ENCODE data around the gene FXYD5.
A peak's percentile ranks its signal among the peaks of the same experiment; 100 is the strongest.

FXYD5 gene

GRCh38 chr19:35154525-35155406, at the start of gene FXYD5:
Gene FXYD5, plus strand, starts transcription at chr19:35154735. Its CDS starts 816 bp downstream, at chr19:35155551.
- Histone ChIP-seq H3K27me3 (ENCODE audit: control insufficient read depth, low read length) (peaks cover 8% of the 10 kb centered on the region), H3K79me2 (ENCODE audit: control insufficient read depth, low read length) (peaks cover 16% of the 10 kb centered on the region), H3K4me2 (ENCODE audit: low read length) (peak within 1 kb of the TSS; percentile 76), H3K9me2 (replicated peaks; ENCODE audit: control insufficient read depth, low read length) (no peaks in the 10 kb centered on the region), H3F3A (ENCODE audit: control insufficient read depth, insufficient read depth) (no peaks in the 10 kb centered on the region), H3K4me3 (ENCODE audit: low read length) (peak within 1 kb of the TSS; percentile 89), H3K4me1 (ENCODE audit: control insufficient read depth, low read length) (peaks cover 30% of the 10 kb centered on the region), H3K27ac (ENCODE audit: low read depth, low read length) (peak within 1 kb of the TSS; percentile 39), H4K20me1 (ENCODE audit: control insufficient read depth, insufficient read depth, low read depth, low read length) (no peaks in the 10 kb centered on the region), H3K36me3 (ENCODE audit: control insufficient read depth, low read length) (peaks cover 35% of the 10 kb centered on the region), H3K9me3 (ENCODE audit: control insufficient read depth, insufficient read depth, low read length) (no peaks in the 10 kb centered on the region)
- TF ChIP-seq CTCF (IDR thresholded peaks at IDR 0.05; ENCODE audit: low read depth, low read length, poor library complexity, severe bottlenecking) (no peak), EZH2phosphoT487 (IDR thresholded peaks at IDR 0.05; ENCODE audit: borderline replicate concordance, low read length) (no peak)

GRCh38 chr19:35105047-35105410, 49.5 kb upstream of the FXYD5 start:
- no peak overlapping the region for H3K27ac ChIP-seq (ENCODE audit: low read depth, low read length)
- H4K20me1 ChIP-seq (ENCODE audit: control insufficient read depth, insufficient read depth, low read depth, low read length) = no peaks in the 10 kb centered on the region
- H3K4me2 ChIP-seq (ENCODE audit: low read length) = no peak overlapping the region
- peaks cover 8% of the 10 kb centered on the region; the same call in 1 of the 2 replicates for H3K9me3 ChIP-seq (ENCODE audit: control insufficient read depth, insufficient read depth, low read length)
- H3K79me2 ChIP-seq (ENCODE audit: control insufficient read depth, low read length) = no peaks in the 10 kb centered on the region
- TF ChIP-seq EZH2phosphoT487 (IDR thresholded peaks at IDR 0.05; ENCODE audit: borderline replicate concordance, low read length) (no peak), CTCF (IDR thresholded peaks at IDR 0.05; ENCODE audit: low read depth, low read length, poor library complexity, severe bottlenecking) (no peak)
- no peaks in the 10 kb centered on the region for H3K4me1 ChIP-seq (ENCODE audit: control insufficient read depth, low read length)
- H3K9me2 ChIP-seq (replicated peaks; ENCODE audit: control insufficient read depth, low read length) = no peaks in the 10 kb centered on the region
- no peaks in the 10 kb centered on the region for H3K27me3 ChIP-seq (ENCODE audit: control insufficient read depth, low read length)
- H3F3A ChIP-seq (ENCODE audit: control insufficient read depth, insufficient read depth) = peaks cover 4% of the 10 kb centered on the region
- no peak overlapping the region for H3K4me3 ChIP-seq (ENCODE audit: low read length)
- no peaks in the 10 kb centered on the region for H3K36me3 ChIP-seq (ENCODE audit: control insufficient read depth, low read length)

- Histone ChIP-seq H3K27ac (ENCODE audit: low read depth, low read length) (no peak overlapping the region), H3K9me2 (replicated peaks; ENCODE audit: control insufficient read depth, low read length) (no peaks in the 10 kb centered on the region), H3K36me3 (ENCODE audit: control insufficient read depth, low read length) (no peaks in the 10 kb centered on the region), H3K4me3 (ENCODE audit: low read length) (no peak overlapping the region), H3F3A (ENCODE audit: control insufficient read depth, insufficient read depth) (peaks cover 4% of the 10 kb centered on the region), H3K4me1 (ENCODE audit: control insufficient read depth, low read length) (no peaks in the 10 kb centered on the region), H3K9me3 (ENCODE audit: control insufficient read depth, insufficient read depth, low read length) (peaks cover 8% of the 10 kb centered on the region; the same call in 1 of the 2 replicates), H3K27me3 (ENCODE audit: control insufficient read depth, low read length) (no peaks in the 10 kb centered on the region), H3K4me2 (ENCODE audit: low read length) (no peak overlapping the region), H3K79me2 (ENCODE audit: control insufficient read depth, low read length) (no peaks in the 10 kb centered on the region), H4K20me1 (ENCODE audit: control insufficient read depth, insufficient read depth, low read depth, low read length) (no peaks in the 10 kb centered on the region)
- no peak for TF ChIP-seq CTCF (IDR thresholded peaks at IDR 0.05; ENCODE audit: low read depth, low read length, poor library complexity, severe bottlenecking)
- no peak for TF ChIP-seq EZH2phosphoT487 (IDR thresholded peaks at IDR 0.05; ENCODE audit: borderline replicate concordance, low read length)
Observed at GRCh38 chr19:35105411-35106290, 48.9 kb upstream of the FXYD5 start.
